Epithelial cell of proximal tubule (primary cell): Measurements from ENCODE around the gene SPACA4. TPM values are rescaled to one million over a fixed set of nuclear protein-coding genes. Genes with fewer than 3 reads are reported as not detected.
A peak's percentile ranks its signal among the peaks of the same experiment; 100 is the strongest.

Experiments used
- DNase-seq: peaks from one replicate; pipeline ENCODE4 v3.0.0-alpha.2; 2011; ENCODE audit warnings: low read depth
- H3K4me3 ChIP-seq: 2 replicates; pipeline ENCODE4 v1.5.1; 2011; ENCODE audit warnings: low read depth, mild to moderate bottlenecking, low read length
- CTCF ChIP-seq: conservative IDR thresholded peaks from 2 replicates; pipeline ENCODE4 v1.5.1; 2012; ENCODE audit warnings: low read depth, mild to moderate bottlenecking, low read length
- total RNA-seq: library from RNA; depleted of rRNA; stranded (reverse); fragments of >200 nt; gene quantifications from 2 replicates; pipeline ENCODE4 v1.2.3, GENCODE V29; 2015

Gene SPACA4
- total RNA-seq, 1 donor from 2014 or later = not detected

GRCh38 chr19:48656840-48657474, 50.4 kb downstream of the SPACA4 start:
- no peak overlapping the region for H3K4me3 ChIP-seq
- peak; percentile 81 for DNase-seq
- TF ChIP-seq CTCF = no peak

Other genes with a start within 250 kb of the SPACA4 start
- gene TMEM143, start 242.8 kb upstream of the SPACA4 start, total RNA-seq = 3.8 and 5.4 TPM in 2 replicates
- not detected in 2 replicates for gene SYNGR4, start 242.4 kb upstream of the SPACA4 start, total RNA-seq
- gene KDELR1, start 215.2 kb upstream of the SPACA4 start, total RNA-seq = 144 TPM in 2 replicates
- gene GRIN2D, start 213.1 kb upstream of the SPACA4 start, total RNA-seq = 0.14 and 0.98 TPM in 2 replicates
- gene GRWD1, start 160.8 kb upstream of the SPACA4 start, total RNA-seq = 51.2 and 58.7 TPM in 2 replicates
- gene KCNJ14, start 151.2 kb upstream of the SPACA4 start, total RNA-seq = 0.06 and 0.07 TPM in 2 replicates
- gene CYTH2, start 137.4 kb upstream of the SPACA4 start, total RNA-seq = 43.6 and 81.6 TPM in 2 replicates
- 1.5 and 4.2 TPM in 2 replicates for gene LMTK3, start 94.9 kb upstream of the SPACA4 start, total RNA-seq
- gene SULT2B1, start 54.6 kb upstream of the SPACA4 start, total RNA-seq = 0.29 TPM in 1 of 2 replicates, not detected in the other
- gene FAM83E, start 8.3 kb downstream of the SPACA4 start, total RNA-seq = 0.14 and 0.40 TPM in 2 replicates
- 2,819 and 2,927 TPM in 2 replicates for gene RPL18, start 12.4 kb downstream of the SPACA4 start, total RNA-seq
- gene SPHK2, start 12.8 kb downstream of the SPACA4 start, total RNA-seq = 13.0 and 14.5 TPM in 2 replicates
- gene DBP, start 30.6 kb downstream of the SPACA4 start, total RNA-seq = 1.3 and 5.9 TPM in 2 replicates
- 0.22 and 6.6 TPM in 2 replicates for gene CA11, start 39.4 kb downstream of the SPACA4 start, total RNA-seq
- gene NTN5, start 66.3 kb downstream of the SPACA4 start, total RNA-seq = not detected in 2 replicates
- gene FUT2, start 89.2 kb downstream of the SPACA4 start, total RNA-seq = 0.52 and 0.58 TPM in 2 replicates
- gene MAMSTR, start 113.0 kb downstream of the SPACA4 start, total RNA-seq = 0.72 and 1.5 TPM in 2 replicates
- 3.5 and 6.9 TPM in 2 replicates for gene RASIP1, start 133.9 kb downstream of the SPACA4 start, total RNA-seq
- gene IZUMO1, start 140.2 kb downstream of the SPACA4 start, total RNA-seq = not detected in 2 replicates
- 2.9 and 3.0 TPM in 2 replicates for gene FUT1, start 145.9 kb downstream of the SPACA4 start, total RNA-seq
- gene FGF21, start 148.8 kb downstream of the SPACA4 start, total RNA-seq = not detected in 2 replicates
- gene BCAT2, start 204.3 kb downstream of the SPACA4 start, total RNA-seq = 45.5 and 60.7 TPM in 2 replicates
- 2.2 and 2.8 TPM in 2 replicates for gene HSD17B14, start 229.7 kb downstream of the SPACA4 start, total RNA-seq